Liver (tissue), 9 donors: Measurements from ENCODE around the gene UCN3. TPM values are rescaled to one million over a fixed set of nuclear protein-coding genes. Genes with fewer than 3 reads are reported as not detected.

Source experiments
- DNase-seq: peaks from one replicate; pipeline ENCODE4 v3.0.0-alpha.2; 2017; ENCODE audit warnings: low spot score
- H3K27ac ChIP-seq, 2 donors: one replicate each; pipeline ENCODE4 v1.7.0; 2013; ENCODE audit warnings: inconsistent platforms in 2 of 2, low read length in 2 of 2, control low read depth in 1 of 2, low read depth in 1 of 2, mild to moderate bottlenecking in 1 of 2
- H3K27me3 ChIP-seq, 4 donors: one replicate each; pipeline versions ENCODE4 v1.6.1 to v1.7.0; 2013; ENCODE audit warnings: low read length in 3 of 4, inconsistent platforms in 1 of 4, mild to moderate bottlenecking in 1 of 4, moderate library complexity in 1 of 4; ENCODE audit not compliant: control insufficient read depth in 4 of 4, insufficient read depth in 4 of 4
- H3K36me3 ChIP-seq, 4 donors: one replicate each; pipeline versions ENCODE4 v1.6.1 to v1.7.0; 2013; ENCODE audit warnings: low read length in 3 of 4, mild to moderate bottlenecking in 3 of 4, low read depth in 1 of 4, moderate library complexity in 1 of 4; ENCODE audit not compliant: control insufficient read depth in 4 of 4, insufficient read depth in 3 of 4
- H3K4me1 ChIP-seq, 4 donors: one replicate each; pipeline versions ENCODE4 v1.6.1 to v1.7.0; 2013; ENCODE audit warnings: low read length in 3 of 4, mild to moderate bottlenecking in 3 of 4, moderate library complexity in 1 of 4; ENCODE audit not compliant: control insufficient read depth in 4 of 4, insufficient read depth in 4 of 4
- H3K4me3 ChIP-seq, 3 donors: one replicate each; pipeline versions ENCODE4 v1.6.1 to v1.7.0; 2013; ENCODE audit warnings: low read length in 3 of 3, control low read depth in 1 of 3, low read depth in 1 of 3, mild to moderate bottlenecking in 1 of 3
- H3K9ac ChIP-seq, 2 donors: one replicate each; pipeline ENCODE4 v1.7.0; 2013; ENCODE audit warnings: low read length in 2 of 2, mild to moderate bottlenecking in 2 of 2, moderate library complexity in 2 of 2, control low read depth in 1 of 2, low read depth in 1 of 2
- H3K9me3 ChIP-seq, 4 donors: one replicate each; pipeline versions ENCODE4 v1.6.1 to v1.7.0; 2013; ENCODE audit warnings: low read length in 3 of 4; ENCODE audit not compliant: control insufficient read depth in 4 of 4
- ATF3 ChIP-seq: IDR thresholded peaks from 2 replicates; pipeline ENCODE4 v1.6.1; 2016; ENCODE audit warnings: antibody characterized with exemption
- CTCF ChIP-seq: fragments of 150-350 bp; IDR thresholded peaks from 2 replicates; pipeline ENCODE4 v1.5.1; 2017; ENCODE audit warnings: improper control_type of control experiment, low read depth, low read length; ENCODE audit not compliant: missing input control
- EGR1 ChIP-seq, 2 donors: IDR thresholded peaks; 2 replicates each; pipeline ENCODE4 v1.6.1; 2016 to 2018; ENCODE audit warnings: antibody characterized with exemption in 2 of 2, low read depth in 2 of 2
- FOXA1 ChIP-seq: IDR thresholded peaks from 2 replicates; pipeline ENCODE4 v1.6.1; 2016; ENCODE audit warnings: antibody characterized with exemption
- FOXA2 ChIP-seq: IDR thresholded peaks from 2 replicates; pipeline ENCODE4 v1.6.1; 2016; ENCODE audit warnings: antibody characterized with exemption
- GABPA ChIP-seq, 2 donors: IDR thresholded peaks in 1 of 2; conservative IDR thresholded peaks in 1 of 2; 2 replicates each; pipeline ENCODE4 v1.6.1; 2016; ENCODE audit warnings: antibody characterized with exemption in 2 of 2, mild to moderate bottlenecking in 1 of 2, moderate library complexity in 1 of 2
- HNF4A ChIP-seq, 2 donors: conservative IDR thresholded peaks; 2 replicates each; pipeline ENCODE4 v1.6.1; 2016; ENCODE audit warnings: antibody characterized with exemption in 2 of 2, mild to moderate bottlenecking in 2 of 2
- HNF4G ChIP-seq: IDR thresholded peaks from 2 replicates; pipeline ENCODE4 v1.6.1; 2016; ENCODE audit warnings: antibody characterized with exemption
- JUND ChIP-seq, 2 donors: IDR thresholded peaks; 2 replicates each; pipeline ENCODE4 v1.6.1; 2016; ENCODE audit warnings: antibody characterized with exemption in 2 of 2
- MAX ChIP-seq: IDR thresholded peaks from 2 replicates; pipeline ENCODE4 v1.6.1; 2016; ENCODE audit warnings: antibody characterized with exemption
- RAD21 ChIP-seq, 2 donors: IDR thresholded peaks; 2 replicates each; pipeline ENCODE4 v1.6.1; 2016; ENCODE audit warnings: antibody characterized with exemption in 2 of 2, mild to moderate bottlenecking in 2 of 2
- REST ChIP-seq: IDR thresholded peaks from 2 replicates; pipeline ENCODE4 v1.6.1; 2016; ENCODE audit warnings: antibody characterized with exemption, mild to moderate bottlenecking
- RXRA ChIP-seq, 2 donors: IDR thresholded peaks; 2 replicates each; pipeline ENCODE4 v1.6.1; 2017 to 2018; ENCODE audit warnings: antibody characterized with exemption in 2 of 2, mild to moderate bottlenecking in 1 of 2
- SP1 ChIP-seq: IDR thresholded peaks from 2 replicates; pipeline ENCODE4 v1.6.1; 2018; ENCODE audit warnings: antibody characterized with exemption, mild to moderate bottlenecking
- TAF1 ChIP-seq: conservative IDR thresholded peaks from 2 replicates; pipeline ENCODE4 v1.6.1; 2016; ENCODE audit warnings: antibody characterized with exemption, mild to moderate bottlenecking
- YY1 ChIP-seq: IDR thresholded peaks from 2 replicates; pipeline ENCODE4 v1.6.1; 2016; ENCODE audit warnings: antibody characterized with exemption, mild to moderate bottlenecking
- ZBTB33 ChIP-seq: IDR thresholded peaks from 2 replicates; pipeline ENCODE4 v1.6.1; 2016; ENCODE audit warnings: antibody characterized with exemption
- WGBS: extraction: QIAGEN DNeasy Blood & Tissue Kit; methylation state at CpG from one replicate; pipeline ENCODE4 v1.1.7; 2013; 5-methylcytosine and 5-hydroxymethylcytosine counted together
- polyA plus RNA-seq, 2 donors: library from polyadenylated mRNA; stranded (reverse) in 1 of 2; unstranded in 1 of 2; fragments of 200-250 nt in 1 of 2; fragments of >200 nt in 1 of 2; fragmentation: Nextera tagmentation in 1 of 2; extraction: Ambion mirVana in 1 of 2; gene quantifications; one replicate each; pipeline versions ENCODE4 v1.2.1 to v1.2.3, GENCODE V29; 2013 to 2015
- total RNA-seq, 2 donors: library from RNA; depleted of rRNA; stranded (reverse); fragments of >200 nt; gene quantifications; one replicate each; pipeline ENCODE4 v1.2.3, GENCODE V29; 2014
- donor health status: healthy.
- donor health status: healthy.
- donor health status: healthy.
- donor health status: healthy.
- donor health status: healthy.

The UCN3 gene
- total and polyA plus RNA-seq, 4 donors = 0.23 TPM; not detected in 3

- H3K27me3 ChIP-seq = peaks cover 0 to 4% (median 1%) of the 10 kb centered on the region in 4 donors
- H3K27ac ChIP-seq = no peak overlapping the region
- no peak overlapping the region for H3K9ac ChIP-seq
- no peak overlapping the region for H3K4me3 ChIP-seq
- no peaks in the 10 kb centered on the region for H3K9me3 ChIP-seq
- no peaks in the 10 kb centered on the region for H3K36me3 ChIP-seq
- no peaks in the 10 kb centered on the region for H3K4me1 ChIP-seq
- no peak for TF ChIP-seq GABPA (IDR thresholded peaks at IDR 0.05 in 1 of 2, conservative IDR thresholded peaks at IDR 0.05 in 1 of 2)
- TF ChIP-seq RXRA (IDR thresholded peaks at IDR 0.05) = no peak
- no peak for TF ChIP-seq HNF4A (conservative IDR thresholded peaks at IDR 0.05)
- TF ChIP-seq SP1 = no peak
- no peak for TF ChIP-seq HNF4G
- no peak for TF ChIP-seq JUND (IDR thresholded peaks at IDR 0.05)
- TF ChIP-seq CTCF = no peak
- no peak for TF ChIP-seq EGR1 (IDR thresholded peaks at IDR 0.05; ENCODE audit: low read depth in 2 of 2)
- no peak for TF ChIP-seq MAX
- no peak for TF ChIP-seq ZBTB33
- TF ChIP-seq FOXA1 = no peak
- TF ChIP-seq FOXA2 = no peak
- no peak for TF ChIP-seq REST
- no peak for DNase-seq
Observed at GRCh38 chr10:5362873-5363272, 1.9 kb upstream of the UCN3 start.

- Histone ChIP-seq H3K4me1 (no peaks in the 10 kb centered on the region), H3K27ac (no peak overlapping the region), H3K9me3 (no peaks in the 10 kb centered on the region), H3K36me3 (no peaks in the 10 kb centered on the region), H3K4me3 (no peak overlapping the region), H3K27me3 (peaks cover 0 to 4% (median 1%) of the 10 kb centered on the region in 4 donors), H3K9ac (no peak overlapping the region)
- 91% methylated on average over 11 of the region's 11 CpGs for WGBS
- DNase-seq = no peak
- TF ChIP-seq RAD21 (IDR thresholded peaks at IDR 0.05) = no peak
- no peak for TF ChIP-seq RXRA (IDR thresholded peaks at IDR 0.05)
- no peak for TF ChIP-seq ATF3
- TF ChIP-seq ZBTB33 = no peak
- TF ChIP-seq HNF4G = no peak
- no peak for TF ChIP-seq REST
- TF ChIP-seq FOXA1 = no peak
- no peak for TF ChIP-seq JUND (IDR thresholded peaks at IDR 0.05)
- no peak for TF ChIP-seq EGR1 (IDR thresholded peaks at IDR 0.05; ENCODE audit: low read depth in 2 of 2)
- TF ChIP-seq YY1 = no peak
- TF ChIP-seq SP1 = no peak
- no peak for TF ChIP-seq MAX
- TF ChIP-seq TAF1 = no peak
Observed at GRCh38 chr10:5364374-5364773, 392 bp upstream of the UCN3 start.
